Measurements from ENCODE around the gene OR2K2. TPM values are rescaled to one million over a fixed set of nuclear protein-coding genes. Genes with fewer than 3 reads are reported as not detected.
A peak's percentile ranks its signal among the peaks of the same experiment; 100 is the strongest.
"Not testable (repeated sequence)": the region's sequence is repeated elsewhere in the genome, so short reads cannot be mapped to it uniquely, and the experiment has no call there.

Gene OR2K2
- total RNA-seq, 4 donors from 2014 or later, result not detected

DNA sequence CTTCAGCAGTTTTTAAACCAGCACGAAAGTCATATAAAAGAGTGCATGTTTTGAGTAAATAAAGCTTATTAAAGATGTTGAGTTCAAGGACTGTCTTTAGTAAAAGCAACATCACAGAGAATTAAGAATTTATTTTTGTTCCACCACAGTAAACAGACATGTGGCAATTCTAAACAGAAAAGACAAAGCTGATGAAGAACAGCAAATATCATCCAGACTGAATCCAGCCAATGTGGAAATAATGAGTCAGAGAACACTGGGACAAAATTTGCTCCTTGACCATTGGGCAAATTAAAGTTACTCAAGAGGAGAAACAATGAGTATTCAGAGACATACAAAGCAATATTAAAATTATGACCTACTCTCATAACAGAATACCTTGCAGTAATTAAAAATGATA, 28.8 kb downstream of the OR2K2 start:
- H3K27ac ChIP-seq, result no peak overlapping the region
- no peak for DNase-seq
- no peak for TF ChIP-seq POLR2A (IDR thresholded peaks at IDR 0.05)
- H3K4me1 ChIP-seq, result no peaks in the 10 kb centered on the region
- H3K9me3 ChIP-seq, result no peaks in the 10 kb centered on the region
- no peaks in the 10 kb centered on the region for H3K27me3 ChIP-seq
- H3K4me3 ChIP-seq, result no peak overlapping the region
- no peaks in the 10 kb centered on the region for H3K36me3 ChIP-seq

DNA sequence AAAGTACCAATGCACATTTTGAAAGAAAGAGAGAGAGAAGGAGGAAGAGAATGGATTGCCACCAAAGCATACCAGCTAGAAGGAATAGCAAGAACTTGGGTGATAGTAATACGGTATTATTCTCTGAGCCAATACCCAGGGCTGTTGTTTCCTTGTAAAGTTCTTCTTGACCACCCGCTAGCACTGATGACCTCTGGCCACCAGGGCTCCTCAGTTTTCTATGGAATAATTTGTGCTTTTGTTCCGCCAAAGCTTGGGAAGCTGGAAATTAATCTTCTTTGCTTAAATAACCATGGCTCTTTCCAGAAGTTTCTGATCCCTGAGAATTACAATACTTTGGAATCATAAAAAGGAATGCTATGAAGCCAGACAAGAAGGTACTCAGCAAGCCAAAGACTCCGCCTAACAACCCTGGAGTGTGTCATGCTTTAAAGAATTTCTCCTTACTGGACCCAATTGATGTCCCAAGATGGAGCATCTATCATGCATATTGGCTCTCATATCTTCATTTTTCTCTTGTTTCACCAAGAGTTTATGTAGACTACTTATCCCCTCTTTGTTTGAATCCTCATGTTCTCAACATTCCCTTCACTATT, 29.8 kb downstream of the OR2K2 start:
- no peaks in the 10 kb centered on the region for H3K27me3 ChIP-seq
- H3K36me3 ChIP-seq, result no peaks in the 10 kb centered on the region
- no peaks in the 10 kb centered on the region for H3K9me3 ChIP-seq
- TF ChIP-seq, protein P1, sequence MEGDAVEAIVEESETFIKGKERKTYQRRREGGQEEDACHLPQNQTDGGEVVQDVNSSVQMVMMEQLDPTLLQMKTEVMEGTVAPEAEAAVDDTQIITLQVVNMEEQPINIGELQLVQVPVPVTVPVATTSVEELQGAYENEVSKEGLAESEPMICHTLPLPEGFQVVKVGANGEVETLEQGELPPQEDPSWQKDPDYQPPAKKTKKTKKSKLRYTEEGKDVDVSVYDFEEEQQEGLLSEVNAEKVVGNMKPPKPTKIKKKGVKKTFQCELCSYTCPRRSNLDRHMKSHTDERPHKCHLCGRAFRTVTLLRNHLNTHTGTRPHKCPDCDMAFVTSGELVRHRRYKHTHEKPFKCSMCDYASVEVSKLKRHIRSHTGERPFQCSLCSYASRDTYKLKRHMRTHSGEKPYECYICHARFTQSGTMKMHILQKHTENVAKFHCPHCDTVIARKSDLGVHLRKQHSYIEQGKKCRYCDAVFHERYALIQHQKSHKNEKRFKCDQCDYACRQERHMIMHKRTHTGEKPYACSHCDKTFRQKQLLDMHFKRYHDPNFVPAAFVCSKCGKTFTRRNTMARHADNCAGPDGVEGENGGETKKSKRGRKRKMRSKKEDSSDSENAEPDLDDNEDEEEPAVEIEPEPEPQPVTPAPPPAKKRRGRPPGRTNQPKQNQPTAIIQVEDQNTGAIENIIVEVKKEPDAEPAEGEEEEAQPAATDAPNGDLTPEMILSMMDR (IDR thresholded peaks at IDR 0.05), result no peak
- no peak for TF ChIP-seq POLR2A (IDR thresholded peaks at IDR 0.05)
- H3K27ac ChIP-seq, result peak overlapping the region in 1 of 4 donors; percentile 39
- no peak overlapping the region for H3K4me3 ChIP-seq
- no peak for DNase-seq
- H3K4me1 ChIP-seq, result no peaks in the 10 kb centered on the region

DNA sequence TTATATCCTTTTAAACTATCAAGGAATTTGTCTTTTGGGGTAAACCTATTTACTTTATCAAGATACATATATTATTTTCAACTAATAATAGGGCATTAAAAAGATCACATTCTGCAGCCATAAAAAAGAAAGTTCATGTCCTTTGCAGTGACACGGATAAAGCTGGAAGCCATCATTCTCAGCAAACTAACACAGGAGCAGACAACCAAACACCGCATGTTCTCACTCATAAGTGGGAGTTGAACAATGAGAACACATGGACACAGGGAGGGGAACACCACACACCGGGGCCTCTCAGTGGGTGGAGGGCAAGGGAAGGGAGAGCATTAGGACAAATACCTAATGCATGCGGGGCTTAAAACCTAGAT, 30.4 kb downstream of the OR2K2 start:
- not testable (repeated sequence) for H3K4me1 ChIP-seq, H3K36me3 ChIP-seq, H3K27me3 ChIP-seq, H3K4me3 ChIP-seq, DNase-seq, H3K9me3 ChIP-seq
- H3K27ac ChIP-seq, result peak overlapping the region in 1 of 4 donors; percentile 39

DNA sequence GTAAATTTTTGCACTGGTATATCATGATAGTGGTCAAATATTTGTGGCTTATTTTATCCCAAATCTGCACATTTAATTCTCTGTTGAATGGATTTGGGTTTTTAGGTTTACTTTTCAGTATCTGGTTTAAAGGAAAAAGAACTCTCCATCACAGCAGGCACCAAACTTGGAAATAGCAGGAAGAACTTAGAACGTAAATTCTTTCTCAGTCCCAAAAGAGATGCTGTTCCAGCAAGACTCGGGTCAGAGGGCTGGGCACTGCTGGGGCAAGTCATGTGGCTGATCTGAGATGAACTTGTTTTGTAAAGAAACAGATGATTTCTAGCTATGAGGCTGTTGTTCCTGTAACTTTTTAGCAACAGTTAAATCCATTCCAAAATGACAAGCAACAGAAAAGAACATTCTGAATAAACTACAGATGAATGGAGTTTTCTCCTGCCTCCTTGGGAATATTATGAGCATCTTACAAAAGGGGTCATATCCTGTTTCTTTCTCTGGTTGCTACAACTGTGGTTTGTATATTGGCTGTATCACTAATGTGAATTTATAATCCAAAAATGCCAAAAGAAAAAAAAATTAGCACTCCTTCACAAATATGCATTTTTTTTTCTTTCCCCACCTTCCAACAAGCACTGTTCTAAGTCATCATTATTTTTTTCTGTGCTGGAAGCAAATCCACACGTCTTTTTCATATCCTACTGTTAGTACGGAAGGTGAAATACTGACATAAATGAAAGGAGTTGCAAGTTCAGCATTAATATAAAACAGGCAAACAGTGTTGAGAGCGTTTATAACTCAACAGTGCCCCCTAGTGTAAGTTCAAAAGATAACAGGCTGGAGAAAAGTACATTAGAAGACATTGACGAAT, 31.1 kb downstream of the OR2K2 start:
- no peaks in the 10 kb centered on the region for H3K9me3 ChIP-seq
- peak overlapping the region in 2 of 4 donors; percentile 20 to 39 for H3K27ac ChIP-seq
- H3K36me3 ChIP-seq, result no peaks in the 10 kb centered on the region
- H3K4me3 ChIP-seq, result no peak overlapping the region
- H3K4me1 ChIP-seq, result no peaks in the 10 kb centered on the region
- no peaks in the 10 kb centered on the region for H3K27me3 ChIP-seq
- TF ChIP-seq, protein P1 (IDR thresholded peaks at IDR 0.05), result peak in 5 of 6 experiments; percentile 72 to 97 (median 89)
- no peak for TF ChIP-seq POLR2A (IDR thresholded peaks at IDR 0.05)
- peak in 1 of 3 donors; percentile 63 for DNase-seq

DNA sequence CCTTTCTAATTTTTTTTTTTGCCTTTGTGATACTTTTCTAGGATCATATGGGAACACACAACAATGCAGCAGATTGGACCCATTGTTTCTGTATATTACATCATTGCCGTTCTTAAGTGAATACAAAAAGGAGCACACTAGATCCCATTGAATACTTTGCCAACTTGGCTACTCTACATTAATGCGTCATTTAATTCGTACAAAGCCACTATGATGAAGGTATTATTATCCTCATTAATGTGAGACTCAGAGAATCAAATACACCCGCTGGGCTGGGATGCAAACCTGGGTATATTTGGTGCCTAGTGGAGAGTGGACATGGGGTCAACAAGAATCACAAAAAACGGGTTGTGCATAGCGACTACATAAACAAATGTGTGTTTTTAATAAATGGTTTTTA, 31.9 kb downstream of the OR2K2 start:
- H3K36me3 ChIP-seq, result no peaks in the 10 kb centered on the region
- no peaks in the 10 kb centered on the region for H3K9me3 ChIP-seq
- TF ChIP-seq, protein P1 (IDR thresholded peaks at IDR 0.05), result no peak
- no peak for TF ChIP-seq POLR2A (IDR thresholded peaks at IDR 0.05)
- H3K4me3 ChIP-seq, result no peak overlapping the region
- H3K27ac ChIP-seq, result no peak overlapping the region
- DNase-seq, result no peak
- H3K4me1 ChIP-seq, result no peaks in the 10 kb centered on the region
- no peaks in the 10 kb centered on the region for H3K27me3 ChIP-seq

DNA sequence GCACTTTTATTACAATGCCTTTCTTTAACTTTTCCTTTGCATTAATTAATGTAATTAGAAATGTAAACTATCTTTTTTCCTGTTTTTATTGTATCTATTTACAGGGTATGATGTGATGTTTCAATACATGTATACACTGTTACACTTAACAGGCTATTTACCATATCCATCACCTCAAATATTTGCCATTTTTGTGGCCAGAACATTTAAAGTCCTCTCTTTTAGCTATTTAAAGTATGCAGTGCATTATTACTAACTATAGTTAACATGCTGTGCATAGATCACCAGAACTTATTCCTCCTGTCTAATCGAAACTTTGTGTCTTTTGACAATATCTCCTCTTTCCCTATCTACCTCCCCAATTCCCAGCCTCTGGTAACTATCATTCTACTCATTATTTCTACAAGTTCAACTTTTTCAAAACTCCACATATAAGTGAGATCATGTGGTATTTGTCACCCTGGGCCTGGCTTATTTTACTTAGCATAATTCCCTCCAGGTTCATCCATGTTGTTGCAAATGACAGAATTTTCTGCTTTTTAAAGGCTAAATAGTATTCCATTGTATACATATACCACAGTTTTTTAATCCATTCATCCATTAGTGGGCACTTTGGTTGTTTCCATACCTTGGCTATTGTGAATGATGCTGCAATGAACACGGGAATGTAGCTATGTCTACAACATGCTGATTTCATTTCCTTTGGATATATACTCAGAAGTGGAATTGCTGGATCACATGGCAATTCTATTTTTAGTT, 32.8 kb downstream of the OR2K2 start:
- Histone ChIP-seq H3K27ac (no peak overlapping the region), H3K36me3 (no peaks in the 10 kb centered on the region)
- DNase-seq, result no peak

More for the DNA sequence above, 32.8 kb downstream of the OR2K2 start:
- Histone ChIP-seq H3K9me3 (no peaks in the 10 kb centered on the region), H3K27me3 (no peaks in the 10 kb centered on the region), H3K4me1 (no peaks in the 10 kb centered on the region), H3K4me3 (no peak overlapping the region)
- TF ChIP-seq, protein P1 (IDR thresholded peaks at IDR 0.05), result no peak
- no peak for TF ChIP-seq POLR2A (IDR thresholded peaks at IDR 0.05)

Measured in Peyer's patch (tissue), 4 donors.